SK-N-SH treated with all-trans-retinoic acid at 6 μM for 48 hours (cell line): ENCODE data around the gene TMEM132C.

Source experiments
- ATAC-seq: fragments of 200-7000 bp; cut with Tn5 transposase; 3 replicates; pipeline ENCODE4 v1.9.1; 2020; ENCODE audit warnings: mild to moderate bottlenecking, moderate library complexity
- ARNTL ChIP-seq: fragments of 450-650 bp; formaldehyde crosslinking; IDR thresholded peaks from 2 replicates; pipeline ENCODE4 v1.5.0; 2020; ENCODE audit warnings: low read depth, mild to moderate bottlenecking, moderate library complexity, borderline replicate concordance
- BACH2 ChIP-seq: fragments of 250-450 bp; sonication (Bioruptor Pico); IDR thresholded peaks from 2 replicates; pipeline ENCODE4 v1.9.0; 2021; ENCODE audit warnings: mild to moderate bottlenecking, borderline replicate concordance
- CSDC2 ChIP-seq: fragments of 250-450 bp; sonication (Bioruptor Pico); IDR thresholded peaks from 2 replicates; pipeline ENCODE4 v1.5.0; 2020; ENCODE audit warnings: mild to moderate bottlenecking, moderate library complexity
- CSRNP3 ChIP-seq: fragments of 250-450 bp; sonication (Bioruptor Pico); IDR thresholded peaks from 2 replicates; pipeline ENCODE4 v1.5.1; 2021; ENCODE audit warnings: mild to moderate bottlenecking, moderate library complexity
- ESRRG ChIP-seq: fragments of 250-450 bp; sonication (Bioruptor Pico); IDR thresholded peaks from 2 replicates; pipeline ENCODE4 v1.6.1; 2021; ENCODE audit warnings: mild to moderate bottlenecking
- GLIS3 ChIP-seq: fragments of 250-450 bp; sonication (Bioruptor Pico); IDR thresholded peaks from 2 replicates; pipeline ENCODE4 v1.5.0; 2020; ENCODE audit warnings: mild to moderate bottlenecking, moderate library complexity
- ISL1 ChIP-seq: fragments of 250-450 bp; sonication (Bioruptor Pico); IDR thresholded peaks from 2 replicates; pipeline ENCODE4 v2.1.2; 2022; ENCODE audit warnings: mild to moderate bottlenecking, moderate library complexity
- OSR1 ChIP-seq: fragments of 250-450 bp; sonication (Bioruptor Pico); IDR thresholded peaks from 2 replicates; pipeline ENCODE4 v1.8.0; 2022; ENCODE audit warnings: moderate library complexity, mild to moderate bottlenecking, inconsistent platforms
- PATZ1 ChIP-seq: fragments of 250-450 bp; sonication (Bioruptor Pico); IDR thresholded peaks from 2 replicates; pipeline ENCODE4 v1.8.0; 2020; ENCODE audit warnings: mild to moderate bottlenecking, moderate library complexity, borderline replicate concordance
- POU6F1 ChIP-seq: fragments of 250-450 bp; sonication (Bioruptor Pico); IDR thresholded peaks from 2 replicates; pipeline ENCODE4 v1.8.0; 2021; ENCODE audit warnings: low read depth, mild to moderate bottlenecking, moderate library complexity, borderline replicate concordance
- PPARA ChIP-seq: fragments of 250-450 bp; sonication (Bioruptor Pico); IDR thresholded peaks from 2 replicates; pipeline ENCODE4 v1.5.0; 2020; ENCODE audit warnings: mild to moderate bottlenecking, borderline replicate concordance
- SNAI2 ChIP-seq: fragments of 250-450 bp; sonication (Bioruptor Pico); IDR thresholded peaks from 2 replicates; pipeline ENCODE4 v1.5.0; 2020; ENCODE audit warnings: mild to moderate bottlenecking, moderate library complexity
- TCF4 ChIP-seq: fragments of 250-450 bp; sonication (Bioruptor Pico); IDR thresholded peaks from 2 replicates; pipeline ENCODE4 v1.8.0; 2021; ENCODE audit warnings: mild to moderate bottlenecking, moderate library complexity, borderline replicate concordance
- TOX ChIP-seq: fragments of 250-450 bp; sonication (Bioruptor Pico); IDR thresholded peaks from 2 replicates; pipeline ENCODE4 v1.8.0; 2021; ENCODE audit warnings: mild to moderate bottlenecking, moderate library complexity, borderline replicate concordance
- TSHZ2 ChIP-seq: fragments of 250-450 bp; sonication (Bioruptor Pico); IDR thresholded peaks from 2 replicates; pipeline ENCODE4 v1.5.0; 2020; ENCODE audit warnings: mild to moderate bottlenecking, moderate library complexity
- ZC3H10 ChIP-seq: fragments of 250-450 bp; sonication (Bioruptor Pico); IDR thresholded peaks from 2 replicates; pipeline ENCODE4 v1.5.1; 2021; ENCODE audit warnings: mild to moderate bottlenecking, moderate library complexity
- ZFP3 ChIP-seq: fragments of 250-450 bp; sonication (Bioruptor Pico); IDR thresholded peaks from 2 replicates; pipeline ENCODE4 v1.5.0; 2020; ENCODE audit warnings: mild to moderate bottlenecking, moderate library complexity
- ZNF565 ChIP-seq: fragments of 450-650 bp; formaldehyde crosslinking; conservative IDR thresholded peaks from 2 replicates; pipeline ENCODE4 v1.5.0; 2020; ENCODE audit warnings: low read depth, mild to moderate bottlenecking, moderate library complexity
- ZNF70 ChIP-seq: fragments of 450-650 bp; formaldehyde crosslinking; IDR thresholded peaks from 2 replicates; pipeline ENCODE4 v1.5.0; 2020; ENCODE audit warnings: mild to moderate bottlenecking, moderate library complexity
- ZNF8 ChIP-seq: fragments of 450-650 bp; formaldehyde crosslinking; IDR thresholded peaks from 2 replicates; pipeline ENCODE4 v1.5.0; 2020; ENCODE audit warnings: mild to moderate bottlenecking, moderate library complexity

Gene TMEM132C

GRCh38 chr12:128267131-128267622, at the start of gene TMEM132C:
Gene TMEM132C, plus strand, starts transcription at chr12:128267170. Its CDS starts 233 bp downstream, at chr12:128267403.
- TF ChIP-seq ZNF8 (CRISPR knock-in tag): no peak
- TF ChIP-seq TOX (CRISPR knock-in tag): no peak
- TF ChIP-seq GLIS3 (CRISPR knock-in tag): no peak
- no peak for TF ChIP-seq SNAI2 (CRISPR knock-in tag)
- ATAC-seq: no peak

GRCh38 chr12:128224226-128224625, 42.7 kb upstream of the TMEM132C start:
- ATAC-seq: no peak

More at GRCh38 chr12:128224226-128224625, 42.7 kb upstream of the TMEM132C start:
- TF ChIP-seq TSHZ2 (CRISPR knock-in tag): no peak
- TF ChIP-seq ZNF8 (CRISPR knock-in tag): no peak
- no peak for TF ChIP-seq ZC3H10 (CRISPR knock-in tag)
- TF ChIP-seq POU6F1 (CRISPR knock-in tag): no peak
- no peak for TF ChIP-seq TOX (CRISPR knock-in tag)
- no peak for TF ChIP-seq ZNF70 (CRISPR knock-in tag)
- no peak for TF ChIP-seq ARNTL (CRISPR knock-in tag)
- TF ChIP-seq PPARA (CRISPR knock-in tag): no peak
- TF ChIP-seq ISL1: no peak
- no peak for TF ChIP-seq ZNF565 (CRISPR knock-in tag)
- no peak for TF ChIP-seq OSR1 (CRISPR knock-in tag)
- no peak for TF ChIP-seq CSRNP3 (CRISPR knock-in tag)
- TF ChIP-seq ESRRG (CRISPR knock-in tag): no peak
- no peak for TF ChIP-seq CSDC2
- no peak for TF ChIP-seq ZFP3 (CRISPR knock-in tag)
- TF ChIP-seq TCF4: no peak
- TF ChIP-seq SNAI2 (CRISPR knock-in tag): no peak
- TF ChIP-seq BACH2 (CRISPR knock-in tag): no peak
- TF ChIP-seq PATZ1 (CRISPR knock-in tag): no peak
